B cell (primary cell): ENCODE measurements around the gene SIK3.

Source experiments
- EZH2 ChIP-seq: IDR thresholded peaks from 2 replicates; pipeline ENCODE4 v1.6.1; 2012; ENCODE audit warnings: borderline replicate concordance, low read depth, mild to moderate bottlenecking, moderate library complexity, low read length; ENCODE audit not compliant: insufficient read depth, poor library complexity, severe bottlenecking
- TF ChIP-seq, protein P1 (sequence below): fragments of 200-600 bp; IDR thresholded peaks from one replicate; pipeline ENCODE4 v1.8.0; 2022; ENCODE audit warnings: antibody characterized with exemption, mild to moderate bottlenecking

DNA sequence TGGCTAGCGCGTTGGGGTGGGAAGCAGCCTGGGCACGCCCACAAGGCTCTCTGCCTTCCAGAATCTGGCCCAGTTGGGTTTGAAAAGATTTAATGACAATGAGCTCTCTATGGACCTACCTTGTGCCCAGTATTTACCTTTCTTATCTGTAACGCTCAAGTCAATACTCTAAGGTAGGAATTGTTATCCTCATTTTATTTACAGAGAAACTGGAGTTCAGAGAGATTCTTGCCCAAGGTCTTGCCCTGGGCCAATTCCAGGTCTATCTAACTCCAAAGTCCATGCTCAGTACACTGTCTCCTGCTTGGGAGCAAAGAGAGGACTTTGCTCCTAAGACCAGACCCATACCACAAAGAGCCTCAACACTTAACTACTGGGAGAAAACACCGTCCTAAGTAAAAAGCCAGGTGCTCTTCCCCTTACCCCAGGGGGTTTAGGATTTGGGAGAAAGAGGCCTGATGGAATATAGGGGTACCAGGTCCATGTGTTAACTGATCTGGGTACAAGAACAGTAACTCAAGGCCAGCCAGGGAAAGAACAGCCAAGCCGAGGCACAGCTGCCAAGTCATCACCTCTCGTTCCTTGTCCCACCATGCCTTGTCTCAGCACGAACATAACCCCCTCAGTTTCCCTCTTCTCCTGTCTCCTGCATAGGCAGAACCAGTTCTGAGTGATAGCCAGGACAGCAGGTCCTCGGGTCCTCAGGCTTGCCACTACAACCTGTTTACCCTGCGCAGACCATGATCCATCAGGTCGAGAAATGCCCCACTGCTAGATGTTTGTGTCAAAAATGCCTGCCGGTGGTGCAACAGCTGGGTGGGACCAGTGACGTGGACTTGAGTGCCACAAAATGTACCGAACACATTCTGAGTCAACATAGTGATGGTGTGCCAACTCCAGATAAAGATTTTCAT, 289.7 kb downstream of the SIK3 start:
- TF ChIP-seq, protein P1, sequence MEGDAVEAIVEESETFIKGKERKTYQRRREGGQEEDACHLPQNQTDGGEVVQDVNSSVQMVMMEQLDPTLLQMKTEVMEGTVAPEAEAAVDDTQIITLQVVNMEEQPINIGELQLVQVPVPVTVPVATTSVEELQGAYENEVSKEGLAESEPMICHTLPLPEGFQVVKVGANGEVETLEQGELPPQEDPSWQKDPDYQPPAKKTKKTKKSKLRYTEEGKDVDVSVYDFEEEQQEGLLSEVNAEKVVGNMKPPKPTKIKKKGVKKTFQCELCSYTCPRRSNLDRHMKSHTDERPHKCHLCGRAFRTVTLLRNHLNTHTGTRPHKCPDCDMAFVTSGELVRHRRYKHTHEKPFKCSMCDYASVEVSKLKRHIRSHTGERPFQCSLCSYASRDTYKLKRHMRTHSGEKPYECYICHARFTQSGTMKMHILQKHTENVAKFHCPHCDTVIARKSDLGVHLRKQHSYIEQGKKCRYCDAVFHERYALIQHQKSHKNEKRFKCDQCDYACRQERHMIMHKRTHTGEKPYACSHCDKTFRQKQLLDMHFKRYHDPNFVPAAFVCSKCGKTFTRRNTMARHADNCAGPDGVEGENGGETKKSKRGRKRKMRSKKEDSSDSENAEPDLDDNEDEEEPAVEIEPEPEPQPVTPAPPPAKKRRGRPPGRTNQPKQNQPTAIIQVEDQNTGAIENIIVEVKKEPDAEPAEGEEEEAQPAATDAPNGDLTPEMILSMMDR: no peak
- no peak for TF ChIP-seq EZH2
